ENCODE results near the gene RPL32. TPM values are rescaled to one million over a fixed set of nuclear protein-coding genes. Genes with fewer than 3 reads are reported as not detected.

Gene RPL32
- total and polyA plus RNA-seq, 2 donors (not counting 3 experiments of a cell fraction or from before 2014, with no cell fraction given), result 1,075 to 1,588 TPM

DNA sequence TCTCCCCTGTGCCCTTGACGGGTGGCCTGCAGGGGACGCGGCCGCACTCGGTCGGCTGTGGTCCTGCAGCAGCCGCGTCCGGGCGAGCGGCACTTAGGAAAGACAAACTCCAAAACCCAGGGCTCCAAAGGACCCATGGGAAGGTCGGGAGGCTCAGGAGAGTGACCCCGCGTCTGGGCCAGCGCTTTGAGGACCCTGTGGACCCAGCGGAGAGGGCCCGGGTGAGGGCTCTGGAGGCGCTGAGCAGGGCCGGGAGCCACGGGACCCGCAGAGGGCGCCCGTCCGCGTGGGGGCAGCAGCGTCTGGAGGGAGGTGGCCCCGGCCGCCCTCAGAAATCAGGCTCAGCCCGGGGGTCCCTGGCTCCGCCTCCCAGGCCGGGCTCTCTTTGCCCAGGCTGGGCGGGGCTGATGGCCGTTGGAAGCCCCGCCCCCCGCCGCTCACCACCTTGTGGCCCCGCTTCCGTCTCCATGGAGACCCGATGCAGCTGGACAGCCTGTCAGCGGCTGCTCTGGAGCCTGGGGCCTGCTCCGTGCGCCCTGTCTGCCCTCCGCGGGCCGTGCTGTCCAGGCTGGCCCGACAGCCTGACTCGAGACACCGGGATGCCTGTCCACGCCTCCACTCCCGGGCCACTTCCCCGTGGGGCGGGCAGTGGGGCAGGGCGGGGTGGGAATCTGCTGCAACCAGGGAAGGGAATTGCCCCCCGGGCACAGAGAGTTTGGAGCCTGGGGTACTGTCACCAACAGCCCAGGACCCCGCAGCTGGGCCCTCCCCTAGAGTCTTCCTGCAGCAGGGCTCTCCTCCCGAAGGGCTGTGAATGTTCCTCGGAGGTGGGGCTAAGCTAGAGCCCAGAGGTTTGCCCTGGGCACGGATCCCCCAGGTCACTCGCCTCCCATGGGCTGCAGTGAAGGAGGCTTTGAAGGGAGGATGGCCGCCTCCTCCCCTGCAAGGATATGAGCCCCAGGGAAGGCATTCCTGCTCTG lies 34.8 kb upstream of the RPL32 start:
- no peaks in the 10 kb centered on the region for H3K9me3 ChIP-seq (replicated peaks; ENCODE audit: control insufficient read depth, insufficient read depth, low read length)
- peak; percentile 20 for DNase-seq (ENCODE audit: low read depth, low spot score)
- intact Hi-C loops (cut with micrococcal nuclease), result loop anchor here (2.0 kb wide), 1 partner anchor 17 kb away; no protein-coding TSS in a partner anchor

More for the DNA sequence above, 34.8 kb upstream of the RPL32 start:
- no peak for FAIRE-seq
- CTCF ChIA-PET, result interaction anchor here (0.6 to 2.1 kb wide), 2 partner anchors 15 to 1052 kb away, joined by 4 to 16 read pairs; no protein-coding TSS in a partner anchor
- Histone ChIP-seq H3K4me1 (ENCODE audit: control insufficient read depth, extremely low read depth, insufficient read depth, low read length) (no peaks in the 10 kb centered on the region), H3K4me3 (replicated peaks in 1 of 3; ENCODE audit: insufficient read depth in 1 of 3, low read depth in 1 of 3, low read length in 3 of 3) (peak overlapping the region in 1 of 3 experiments; percentile 20), H2AFZ (ENCODE audit: low read depth, low read length) (peak overlapping the region; percentile 53), H3K27me3 (ENCODE audit: control insufficient read depth in 2 of 2, insufficient read depth in 2 of 2, low read length in 2 of 2) (peaks cover 0 to 1% of the 10 kb centered on the region in 2 experiments), H3K79me2 (ENCODE audit: control insufficient read depth, insufficient read depth, low read length) (no peaks in the 10 kb centered on the region), H3K4me2 (ENCODE audit: insufficient read depth, low read length) (no peak overlapping the region), H4K20me1 (replicated peaks; ENCODE audit: control insufficient read depth, extremely low read depth, insufficient read depth, low read length) (no peaks in the 10 kb centered on the region), H3K27ac (ENCODE audit: insufficient read depth, low read depth, low read length) (no peak overlapping the region), H3K9me1 (replicated peaks; ENCODE audit: control insufficient read depth, extremely low read depth, insufficient read depth, low read length) (no peaks in the 10 kb centered on the region), H3K9ac (replicated peaks; ENCODE audit: extremely low read depth, insufficient read depth, low read length) (no peak overlapping the region), H3K36me3 (ENCODE audit: control insufficient read depth in 2 of 2, extremely low read depth in 1 of 2, insufficient read depth in 2 of 2, low read length in 2 of 2) (no peaks in the 10 kb centered on the region)
- POLR2A ChIA-PET, result no interaction called here
- TF ChIP-seq MYC (IDR thresholded peaks at IDR 0.05; ENCODE audit: low read depth, low read length), result no peak
- TF ChIP-seq, protein P1, sequence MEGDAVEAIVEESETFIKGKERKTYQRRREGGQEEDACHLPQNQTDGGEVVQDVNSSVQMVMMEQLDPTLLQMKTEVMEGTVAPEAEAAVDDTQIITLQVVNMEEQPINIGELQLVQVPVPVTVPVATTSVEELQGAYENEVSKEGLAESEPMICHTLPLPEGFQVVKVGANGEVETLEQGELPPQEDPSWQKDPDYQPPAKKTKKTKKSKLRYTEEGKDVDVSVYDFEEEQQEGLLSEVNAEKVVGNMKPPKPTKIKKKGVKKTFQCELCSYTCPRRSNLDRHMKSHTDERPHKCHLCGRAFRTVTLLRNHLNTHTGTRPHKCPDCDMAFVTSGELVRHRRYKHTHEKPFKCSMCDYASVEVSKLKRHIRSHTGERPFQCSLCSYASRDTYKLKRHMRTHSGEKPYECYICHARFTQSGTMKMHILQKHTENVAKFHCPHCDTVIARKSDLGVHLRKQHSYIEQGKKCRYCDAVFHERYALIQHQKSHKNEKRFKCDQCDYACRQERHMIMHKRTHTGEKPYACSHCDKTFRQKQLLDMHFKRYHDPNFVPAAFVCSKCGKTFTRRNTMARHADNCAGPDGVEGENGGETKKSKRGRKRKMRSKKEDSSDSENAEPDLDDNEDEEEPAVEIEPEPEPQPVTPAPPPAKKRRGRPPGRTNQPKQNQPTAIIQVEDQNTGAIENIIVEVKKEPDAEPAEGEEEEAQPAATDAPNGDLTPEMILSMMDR (IDR thresholded peaks at IDR 0.05; ENCODE audit: extremely low read depth in 1 of 2, insufficient read depth in 1 of 2, low read depth in 1 of 2, low read length in 2 of 2), result peak in 1 of 2 donors; percentile 48
- no peak for TF ChIP-seq JUN (IDR thresholded peaks at IDR 0.05; ENCODE audit: borderline replicate concordance, insufficient read depth, insufficient read length, low read depth)
- BruUV-seq (replicated peaks), result no TSS peak
- dilution Hi-C loops (cut with MboI; ENCODE audit: extremely low pct_ligation_motif_present, low sequenced_read_pairs), result no loop called here

Data from endothelial cell of umbilical vein (primary cell).